Keratinocyte (primary cell): ENCODE measurements around the gene ENG.

Source experiments
- EZH2 ChIP-seq: IDR thresholded peaks from one replicate; pipeline ENCODE4 v1.6.1; 2012; ENCODE audit warnings: inconsistent platforms, mild to moderate bottlenecking, low read length, moderate library complexity
- TF ChIP-seq, protein P1 (sequence below), 3 experiments: IDR thresholded peaks in 1 of 3; conservative IDR thresholded peaks in 1 of 3; optimal IDR thresholded peaks in 1 of 3; 2 replicates in 2 of 3; 3 replicates in 1 of 3; pipeline versions ENCODE3 to v1.5.1; 2011; ENCODE audit warnings: low read length in 3 of 3, mild to moderate bottlenecking in 3 of 3, moderate library complexity in 2 of 3, control low read depth in 1 of 3, inconsistent platforms in 1 of 3; ENCODE audit not compliant: insufficient read depth in 2 of 3; ENCODE audit errors: extremely low read depth in 1 of 3

DNA sequence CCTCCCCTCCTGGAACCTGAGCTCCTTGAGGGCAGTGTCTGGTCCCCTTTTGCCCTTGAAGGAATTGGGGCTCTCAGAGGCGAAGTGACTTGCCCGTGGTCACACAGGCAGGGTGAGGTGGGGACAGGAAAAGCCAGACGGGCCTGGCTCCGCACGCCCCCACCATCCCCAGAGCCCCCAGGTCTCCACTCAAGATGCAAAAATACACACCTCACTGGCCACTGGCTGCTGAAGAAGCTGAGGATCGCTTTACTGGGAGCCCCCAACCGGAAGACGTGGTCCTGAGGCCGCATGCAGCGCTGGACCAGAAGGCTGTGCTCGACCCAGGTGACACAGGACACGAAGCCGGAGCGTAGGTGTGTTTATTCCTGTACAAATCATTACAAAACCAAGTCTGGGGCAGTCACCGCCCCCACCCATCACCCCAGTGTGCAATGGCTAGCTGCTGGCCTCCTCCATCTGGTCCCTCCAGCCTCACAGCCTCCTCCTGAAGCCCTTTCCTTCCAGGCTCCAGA, 30.6 kb upstream of the ENG start:
- TF ChIP-seq, protein P1, sequence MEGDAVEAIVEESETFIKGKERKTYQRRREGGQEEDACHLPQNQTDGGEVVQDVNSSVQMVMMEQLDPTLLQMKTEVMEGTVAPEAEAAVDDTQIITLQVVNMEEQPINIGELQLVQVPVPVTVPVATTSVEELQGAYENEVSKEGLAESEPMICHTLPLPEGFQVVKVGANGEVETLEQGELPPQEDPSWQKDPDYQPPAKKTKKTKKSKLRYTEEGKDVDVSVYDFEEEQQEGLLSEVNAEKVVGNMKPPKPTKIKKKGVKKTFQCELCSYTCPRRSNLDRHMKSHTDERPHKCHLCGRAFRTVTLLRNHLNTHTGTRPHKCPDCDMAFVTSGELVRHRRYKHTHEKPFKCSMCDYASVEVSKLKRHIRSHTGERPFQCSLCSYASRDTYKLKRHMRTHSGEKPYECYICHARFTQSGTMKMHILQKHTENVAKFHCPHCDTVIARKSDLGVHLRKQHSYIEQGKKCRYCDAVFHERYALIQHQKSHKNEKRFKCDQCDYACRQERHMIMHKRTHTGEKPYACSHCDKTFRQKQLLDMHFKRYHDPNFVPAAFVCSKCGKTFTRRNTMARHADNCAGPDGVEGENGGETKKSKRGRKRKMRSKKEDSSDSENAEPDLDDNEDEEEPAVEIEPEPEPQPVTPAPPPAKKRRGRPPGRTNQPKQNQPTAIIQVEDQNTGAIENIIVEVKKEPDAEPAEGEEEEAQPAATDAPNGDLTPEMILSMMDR (optimal IDR thresholded peaks at IDR 0.05 in 1 of 3, IDR thresholded peaks at IDR 0.05 in 1 of 3, conservative IDR thresholded peaks at IDR 0.05 in 1 of 3; ENCODE audit: extremely low read depth in 1 of 3, insufficient read depth in 2 of 3, low read length in 3 of 3), result no peak
- no peak for TF ChIP-seq EZH2
